Ishikawa (cell line): Measurements from ENCODE around the gene HPF1.

Source experiments
- CEBPB ChIP-seq: IDR thresholded peaks from 2 replicates; pipeline ENCODE4 v1.6.1; 2012
- CREB1 ChIP-seq: IDR thresholded peaks from 2 replicates; pipeline ENCODE4 v1.6.1; 2012; ENCODE audit warnings: low read depth
- EGR1 ChIP-seq: IDR thresholded peaks from 2 replicates; pipeline ENCODE4 v1.6.1; 2012
- EP300 ChIP-seq: IDR thresholded peaks from 2 replicates; pipeline ENCODE4 v1.6.1; 2012; ENCODE audit warnings: borderline replicate concordance
- FOXM1 ChIP-seq: IDR thresholded peaks from 2 replicates; pipeline ENCODE4 v1.6.1; 2012; ENCODE audit warnings: low read depth, borderline replicate concordance
- NFIC ChIP-seq: IDR thresholded peaks from 2 replicates; pipeline ENCODE4 v1.6.1; 2012
- RAD21 ChIP-seq: IDR thresholded peaks from 2 replicates; pipeline ENCODE4 v1.6.1; 2012; ENCODE audit warnings: low read depth
- TAF1 ChIP-seq: IDR thresholded peaks from 2 replicates; pipeline ENCODE4 v1.6.1; 2012; ENCODE audit warnings: low read depth, mild to moderate bottlenecking
- TCF12 ChIP-seq: IDR thresholded peaks from 2 replicates; pipeline ENCODE4 v1.6.1; 2012; ENCODE audit warnings: low read depth
- TEAD4 ChIP-seq: IDR thresholded peaks from 2 replicates; pipeline ENCODE4 v1.6.1; 2012
- YY1 ChIP-seq: IDR thresholded peaks from 2 replicates; pipeline ENCODE4 v1.6.1; 2012; ENCODE audit warnings: low read depth
- ZBTB7A ChIP-seq: IDR thresholded peaks from 2 replicates; pipeline ENCODE4 v1.6.1; 2012; ENCODE audit warnings: low read depth
- TF ChIP-seq, protein P1 (sequence below): IDR thresholded peaks from 2 replicates; pipeline ENCODE4 v1.6.1; 2012; ENCODE audit warnings: low read depth, mild to moderate bottlenecking
- TF ChIP-seq, protein P2 (sequence below): IDR thresholded peaks from 2 replicates; pipeline ENCODE4 v1.6.1; 2012
- TF ChIP-seq, protein P3 (sequence below): IDR thresholded peaks from 2 replicates; pipeline ENCODE4 v1.6.1; 2012

The HPF1 gene

DNA sequence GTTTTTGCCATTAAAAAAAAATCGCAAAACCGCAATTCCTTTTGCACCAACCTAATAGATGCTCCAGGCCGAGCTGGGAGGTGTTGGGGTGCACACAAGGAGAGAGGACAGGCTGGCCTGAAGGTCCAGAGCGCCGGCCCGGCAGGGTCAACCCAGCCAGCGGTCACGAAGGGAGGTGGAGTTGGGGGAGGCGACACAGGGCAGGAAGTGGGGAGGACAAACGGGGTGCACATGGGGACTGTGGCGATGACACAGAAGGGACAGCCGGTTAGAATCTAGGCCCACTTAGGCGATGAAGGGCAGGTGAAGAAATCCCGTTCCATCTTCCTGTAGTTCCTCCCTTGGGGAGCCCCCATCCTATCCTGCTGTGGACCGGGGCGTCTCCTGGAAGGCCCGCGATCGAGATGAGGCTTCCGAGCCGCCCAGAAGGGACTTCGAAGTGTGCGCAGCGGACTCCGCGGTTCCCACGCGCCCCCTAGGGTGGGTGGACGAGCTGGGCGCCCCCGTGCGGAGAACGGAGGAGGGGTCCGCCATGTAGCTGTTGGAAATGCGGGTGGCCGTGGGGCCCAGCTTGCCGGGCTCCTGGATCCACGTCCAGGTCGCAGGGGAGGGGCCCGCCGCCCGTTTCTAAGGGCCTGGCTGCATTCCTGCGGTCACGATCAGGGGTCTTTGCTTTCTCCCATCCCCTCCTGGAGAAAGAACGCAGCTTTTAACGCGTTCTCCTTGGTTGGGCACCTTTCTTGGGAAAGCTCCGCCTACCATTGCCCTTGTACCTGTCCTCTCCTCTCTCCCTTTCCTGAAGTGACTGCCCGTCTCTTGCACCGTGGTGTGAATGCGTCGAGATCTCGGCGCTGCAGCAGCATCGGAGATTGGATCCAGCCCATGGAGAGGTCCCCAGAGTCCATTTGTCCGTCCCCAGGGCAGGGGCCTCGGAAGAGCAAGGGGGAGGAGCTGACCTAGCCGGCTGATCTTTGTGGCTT lies 17.0 kb upstream of the HPF1 start:
- no peak for TF ChIP-seq TCF12
- no peak for TF ChIP-seq RAD21

DNA sequence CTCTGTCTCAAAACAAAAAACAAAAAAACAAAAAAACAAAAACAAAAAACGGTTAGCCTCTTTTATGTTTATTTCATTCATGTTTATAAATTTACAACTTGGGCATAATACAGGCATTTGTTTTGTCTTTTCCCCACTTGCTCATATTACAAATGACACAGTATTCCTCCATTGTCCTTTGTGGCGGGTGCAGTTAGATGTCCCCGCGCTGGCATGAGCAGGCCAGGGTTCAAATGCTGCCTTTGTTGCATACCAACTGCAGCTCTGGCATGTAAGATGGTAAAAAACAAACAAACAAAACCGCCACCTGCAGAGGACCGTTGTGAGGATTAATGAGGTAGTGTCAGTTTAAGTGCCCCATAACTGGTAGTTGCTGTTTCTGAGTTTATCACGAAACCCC lies 16.1 kb upstream of the HPF1 start:
- no peak for TF ChIP-seq FOXM1
- TF ChIP-seq EP300: no peak
- TF ChIP-seq NFIC: no peak
- TF ChIP-seq, protein P1, sequence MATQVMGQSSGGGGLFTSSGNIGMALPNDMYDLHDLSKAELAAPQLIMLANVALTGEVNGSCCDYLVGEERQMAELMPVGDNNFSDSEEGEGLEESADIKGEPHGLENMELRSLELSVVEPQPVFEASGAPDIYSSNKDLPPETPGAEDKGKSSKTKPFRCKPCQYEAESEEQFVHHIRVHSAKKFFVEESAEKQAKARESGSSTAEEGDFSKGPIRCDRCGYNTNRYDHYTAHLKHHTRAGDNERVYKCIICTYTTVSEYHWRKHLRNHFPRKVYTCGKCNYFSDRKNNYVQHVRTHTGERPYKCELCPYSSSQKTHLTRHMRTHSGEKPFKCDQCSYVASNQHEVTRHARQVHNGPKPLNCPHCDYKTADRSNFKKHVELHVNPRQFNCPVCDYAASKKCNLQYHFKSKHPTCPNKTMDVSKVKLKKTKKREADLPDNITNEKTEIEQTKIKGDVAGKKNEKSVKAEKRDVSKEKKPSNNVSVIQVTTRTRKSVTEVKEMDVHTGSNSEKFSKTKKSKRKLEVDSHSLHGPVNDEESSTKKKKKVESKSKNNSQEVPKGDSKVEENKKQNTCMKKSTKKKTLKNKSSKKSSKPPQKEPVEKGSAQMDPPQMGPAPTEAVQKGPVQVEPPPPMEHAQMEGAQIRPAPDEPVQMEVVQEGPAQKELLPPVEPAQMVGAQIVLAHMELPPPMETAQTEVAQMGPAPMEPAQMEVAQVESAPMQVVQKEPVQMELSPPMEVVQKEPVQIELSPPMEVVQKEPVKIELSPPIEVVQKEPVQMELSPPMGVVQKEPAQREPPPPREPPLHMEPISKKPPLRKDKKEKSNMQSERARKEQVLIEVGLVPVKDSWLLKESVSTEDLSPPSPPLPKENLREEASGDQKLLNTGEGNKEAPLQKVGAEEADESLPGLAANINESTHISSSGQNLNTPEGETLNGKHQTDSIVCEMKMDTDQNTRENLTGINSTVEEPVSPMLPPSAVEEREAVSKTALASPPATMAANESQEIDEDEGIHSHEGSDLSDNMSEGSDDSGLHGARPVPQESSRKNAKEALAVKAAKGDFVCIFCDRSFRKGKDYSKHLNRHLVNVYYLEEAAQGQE: no peak
- TF ChIP-seq TEAD4: no peak
- no peak for TF ChIP-seq TCF12
- no peak for TF ChIP-seq CEBPB
- TF ChIP-seq CREB1: no peak
- TF ChIP-seq RAD21: no peak
- no peak for TF ChIP-seq TAF1
- TF ChIP-seq EGR1: no peak
- TF ChIP-seq, protein P2, sequence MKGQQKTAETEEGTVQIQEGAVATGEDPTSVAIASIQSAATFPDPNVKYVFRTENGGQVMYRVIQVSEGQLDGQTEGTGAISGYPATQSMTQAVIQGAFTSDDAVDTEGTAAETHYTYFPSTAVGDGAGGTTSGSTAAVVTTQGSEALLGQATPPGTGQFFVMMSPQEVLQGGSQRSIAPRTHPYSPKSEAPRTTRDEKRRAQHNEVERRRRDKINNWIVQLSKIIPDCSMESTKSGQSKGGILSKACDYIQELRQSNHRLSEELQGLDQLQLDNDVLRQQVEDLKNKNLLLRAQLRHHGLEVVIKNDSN: no peak
- no peak for TF ChIP-seq ZBTB7A
- no peak for TF ChIP-seq YY1
- TF ChIP-seq, protein P3, sequence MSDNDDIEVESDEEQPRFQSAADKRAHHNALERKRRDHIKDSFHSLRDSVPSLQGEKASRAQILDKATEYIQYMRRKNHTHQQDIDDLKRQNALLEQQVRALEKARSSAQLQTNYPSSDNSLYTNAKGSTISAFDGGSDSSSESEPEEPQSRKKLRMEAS: no peak

DNA sequence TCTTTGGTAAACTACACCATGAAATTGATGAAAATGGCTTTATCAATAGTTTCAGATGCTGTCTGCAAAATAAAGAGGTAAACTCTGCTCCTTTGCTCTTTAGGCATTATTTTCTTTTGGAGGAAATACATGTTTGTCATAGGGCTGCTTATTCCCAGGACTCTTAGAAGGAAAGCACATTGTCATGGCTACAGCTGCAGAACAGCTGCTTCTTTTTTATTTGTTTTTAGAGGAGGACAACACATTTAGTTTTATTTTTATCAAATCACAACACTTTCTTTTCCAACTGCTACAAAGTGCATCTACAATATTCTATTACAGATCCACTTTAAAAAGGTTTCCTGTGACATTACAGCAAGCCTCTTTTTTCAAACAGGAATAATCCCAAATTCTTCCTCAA lies 12.7 kb upstream of the HPF1 start:
- TF ChIP-seq, protein P2: no peak
- TF ChIP-seq, protein P1: no peak
- TF ChIP-seq FOXM1 (no peak), CREB1 (no peak), NFIC (no peak)

DNA sequence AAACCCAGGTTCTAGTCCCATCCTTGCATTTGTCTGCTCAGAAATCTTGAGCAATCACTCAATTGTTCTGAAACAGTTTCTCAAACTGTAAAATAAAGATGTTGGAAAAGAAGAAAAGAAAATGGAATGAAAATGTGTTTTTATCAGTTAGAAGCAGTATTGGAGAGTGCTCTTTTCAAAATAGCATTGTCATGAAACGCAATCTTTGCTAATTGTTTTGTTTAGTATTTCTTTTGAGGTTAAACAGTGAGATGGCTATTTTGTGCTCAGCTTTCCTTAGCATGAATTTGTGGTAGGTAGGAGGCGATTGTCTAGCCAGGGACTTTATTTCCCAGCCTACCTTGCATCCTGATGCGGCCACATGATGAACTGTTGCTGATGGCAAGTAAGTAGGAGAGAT lies 10.6 kb upstream of the HPF1 start:
- TF ChIP-seq NFIC (no peak), EP300 (no peak), RAD21 (no peak), FOXM1 (no peak), TCF12 (no peak), ZBTB7A (no peak), CREB1 (no peak), CEBPB (no peak)
- TF ChIP-seq, protein P1: no peak
- TF ChIP-seq, protein P2: no peak

DNA sequence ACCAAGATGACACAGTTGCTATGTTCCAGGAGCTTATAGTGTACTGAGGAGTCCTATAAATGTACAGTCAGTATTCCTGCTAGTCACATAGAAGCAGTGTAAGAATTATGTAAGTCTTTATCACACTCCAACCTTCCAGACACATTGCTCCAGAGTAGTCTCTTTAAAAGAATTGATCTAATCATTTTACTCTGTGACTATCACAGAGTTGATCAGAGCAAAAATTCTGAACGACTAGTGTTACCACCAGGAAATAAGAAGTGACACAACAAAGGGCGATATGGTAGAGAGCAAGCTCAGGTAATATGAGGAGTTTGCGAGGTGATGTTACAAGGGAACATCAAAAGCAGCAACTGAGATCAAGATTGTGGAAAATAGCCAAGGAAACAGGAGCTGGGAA lies 9.0 kb upstream of the HPF1 start:
- TF ChIP-seq CEBPB (no peak), FOXM1 (no peak), NFIC (no peak)
- TF ChIP-seq, protein P2: no peak
